Left renal pelvis (tissue), 4 donors: ENCODE measurements around the gene TACR2. TPM values are rescaled to one million over a fixed set of nuclear protein-coding genes. Genes with fewer than 3 reads are reported as not detected.

Experiments
- DNase-seq, 4 donors: peaks; one replicate each; pipeline ENCODE4 v3.0.0-alpha.2; 2013; ENCODE audit warnings: low read depth in 4 of 4, low spot score in 3 of 4
- polyA plus RNA-seq, 4 donors: library from polyadenylated mRNA; unstranded; fragments of 120-200 nt; gene quantifications; one replicate each; pipeline ENCODE4 v1.2.1, GENCODE V29; 2013; ENCODE audit not compliant: insufficient read length in 4 of 4

TACR2 gene
- polyA plus RNA-seq, 4 donors: 0.23 to 0.49 (median 0.34) TPM

DNA sequence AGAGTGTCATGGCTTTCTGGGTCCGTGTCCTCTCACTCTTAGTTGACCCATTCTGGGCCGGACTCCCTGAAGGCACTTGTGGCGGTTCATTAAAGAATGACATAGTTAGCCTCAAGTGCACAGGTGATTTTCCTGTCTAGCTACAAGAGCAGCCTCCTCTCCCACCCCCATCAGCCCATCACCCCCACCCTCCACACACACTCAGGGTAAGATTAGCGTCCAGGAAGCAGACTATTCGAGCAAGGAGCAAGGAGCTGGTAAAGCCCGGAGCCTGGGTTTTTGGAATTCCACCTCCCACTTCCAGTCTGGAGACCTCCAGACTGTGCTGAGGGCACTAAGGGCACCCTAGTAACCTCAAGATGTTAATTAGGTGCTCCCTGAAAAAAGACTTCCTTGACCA is 39.5 kb downstream of the TACR2 start:
- DNase-seq: no peak

DNA sequence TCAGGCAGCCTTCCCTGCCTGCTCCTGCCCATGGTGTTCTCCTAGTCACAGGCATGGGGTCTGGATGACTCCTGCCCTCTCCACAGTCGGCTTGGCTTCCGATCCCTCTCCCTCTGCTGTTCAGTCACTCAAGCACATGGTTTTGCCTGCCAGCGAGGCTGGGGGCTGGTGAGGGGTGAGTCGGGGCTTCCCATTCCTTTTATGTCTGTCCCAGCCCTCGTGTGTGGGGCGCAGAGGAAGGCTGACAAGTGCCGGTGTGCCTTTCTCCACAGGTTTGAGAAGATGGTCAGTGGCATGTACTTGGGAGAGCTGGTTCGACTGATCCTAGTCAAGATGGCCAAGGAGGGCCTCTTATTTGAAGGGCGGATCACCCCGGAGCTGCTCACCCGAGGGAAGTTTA is 40.1 kb downstream of the TACR2 start:
- no peak for DNase-seq

DNA sequence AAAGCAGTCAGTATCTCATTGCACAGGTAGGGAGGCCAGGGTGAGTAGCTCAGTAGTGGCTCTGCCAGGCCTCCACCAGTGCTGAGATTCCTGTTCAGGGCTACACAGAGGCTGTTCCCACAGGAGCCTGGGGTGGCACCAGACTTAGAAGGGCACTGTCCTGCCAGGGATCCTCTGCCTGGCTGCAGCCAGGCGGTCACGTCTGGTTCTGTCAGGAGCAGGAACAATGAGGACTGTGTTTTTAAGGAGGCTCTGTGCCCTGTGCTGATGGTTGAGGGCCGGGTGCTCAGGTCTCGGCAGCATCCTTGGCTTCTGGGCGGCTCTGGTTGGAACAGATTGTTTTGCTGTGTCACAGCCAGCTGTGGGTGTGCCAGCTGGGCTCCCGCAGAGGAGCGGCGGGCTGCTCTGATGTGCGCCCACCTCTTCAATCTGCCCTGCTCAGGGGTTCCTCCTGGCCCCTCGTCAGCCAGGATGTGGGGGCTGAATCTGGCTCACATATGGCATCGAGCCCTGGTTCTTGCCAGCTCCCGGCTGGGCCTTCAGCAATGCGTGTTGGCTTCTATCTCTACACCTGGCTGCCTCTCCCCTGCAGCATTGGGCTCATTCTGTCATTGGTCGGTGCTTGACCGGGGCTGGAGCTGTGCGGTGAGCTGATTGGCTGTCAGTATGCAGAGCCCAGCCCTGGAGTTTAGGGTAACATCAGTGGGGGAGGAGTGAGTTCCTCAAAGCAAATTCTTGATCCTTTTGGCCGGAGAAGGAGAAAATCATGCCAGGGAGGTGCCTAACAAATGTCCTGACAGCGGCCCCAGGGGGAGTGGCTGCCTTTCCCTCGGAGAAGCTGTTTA is 41.2 kb downstream of the TACR2 start:
- DNase-seq: peak in 1 of 4 donors; percentile 18

DNA sequence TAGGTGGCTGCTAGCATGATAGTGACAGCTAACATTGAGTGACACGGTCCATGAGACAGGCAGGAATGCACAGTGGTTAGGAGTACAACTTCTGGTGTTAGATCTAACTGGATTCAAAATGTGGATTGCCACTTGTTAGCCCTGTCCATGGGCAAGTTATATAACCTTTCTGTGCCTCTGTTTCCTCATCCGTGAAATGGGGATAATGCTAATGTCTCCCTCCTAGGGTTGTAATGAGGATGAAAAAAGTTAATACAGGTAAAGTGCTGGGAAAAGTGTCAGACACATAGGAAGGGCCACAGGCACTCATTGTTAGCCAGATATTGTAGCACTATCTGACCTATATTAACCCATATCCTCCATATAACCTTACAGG is 41.8 kb downstream of the TACR2 start:
- no peak for DNase-seq

DNA sequence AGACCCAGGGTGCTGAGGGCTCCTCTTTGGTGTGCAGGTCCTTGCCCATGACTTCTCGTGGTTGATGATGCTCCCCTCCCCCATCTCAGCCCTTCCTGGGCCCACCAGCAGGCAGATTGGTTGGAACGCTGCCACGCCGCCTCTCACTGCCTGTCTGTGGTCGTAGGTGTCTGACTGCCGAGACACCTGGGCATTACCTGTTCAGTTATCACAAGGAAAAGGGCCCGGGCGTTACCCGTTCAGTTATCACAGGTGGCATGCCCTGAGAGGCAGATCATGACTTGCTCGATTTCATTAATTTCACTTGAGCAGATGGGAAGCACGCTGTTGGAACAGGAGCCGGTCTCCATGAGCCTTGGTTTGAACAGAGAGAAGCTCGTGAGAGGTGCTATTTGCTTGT is 42.5 kb downstream of the TACR2 start:
- no peak for DNase-seq

DNA sequence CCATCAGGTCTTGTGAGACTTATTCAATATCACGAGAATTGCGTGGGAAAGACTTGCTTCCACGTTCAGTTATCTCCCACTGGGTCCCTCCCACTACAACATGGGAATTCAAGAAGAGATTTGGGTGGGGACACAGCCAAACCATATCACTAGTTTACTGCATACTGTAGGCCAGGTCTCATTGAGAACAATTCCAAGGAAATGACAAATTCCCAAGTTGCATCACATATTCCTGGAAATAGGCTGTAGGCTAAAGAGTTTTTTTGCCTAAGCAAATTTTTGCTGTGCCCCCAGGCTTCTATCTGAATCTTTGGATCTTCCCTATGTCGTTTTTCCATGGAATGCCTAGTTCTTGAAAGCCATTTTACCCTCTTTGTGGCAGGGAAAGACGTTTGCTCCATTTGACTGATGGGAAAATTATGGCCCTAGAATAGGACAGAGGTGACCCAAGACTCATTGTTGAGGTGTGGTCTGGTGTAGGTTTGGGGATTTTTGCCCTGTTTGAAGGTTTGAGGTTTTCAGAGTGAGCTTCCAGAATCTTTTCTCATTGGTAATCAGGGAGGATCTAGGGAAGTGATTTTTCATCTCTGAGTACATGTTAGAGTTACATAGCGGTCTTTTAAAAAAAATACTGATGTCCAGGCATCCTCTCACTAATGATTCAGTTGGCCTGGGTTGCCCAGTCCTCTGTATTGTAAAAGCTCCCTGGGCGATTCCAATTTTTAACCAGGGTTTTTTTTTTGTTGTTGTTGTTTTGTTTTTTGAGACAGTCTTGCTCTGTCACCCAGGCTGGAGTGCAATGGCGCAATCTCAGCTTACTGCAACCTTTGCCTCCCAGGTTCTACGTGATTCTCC is 44.4 kb downstream of the TACR2 start:
- no peak for DNase-seq

DNA sequence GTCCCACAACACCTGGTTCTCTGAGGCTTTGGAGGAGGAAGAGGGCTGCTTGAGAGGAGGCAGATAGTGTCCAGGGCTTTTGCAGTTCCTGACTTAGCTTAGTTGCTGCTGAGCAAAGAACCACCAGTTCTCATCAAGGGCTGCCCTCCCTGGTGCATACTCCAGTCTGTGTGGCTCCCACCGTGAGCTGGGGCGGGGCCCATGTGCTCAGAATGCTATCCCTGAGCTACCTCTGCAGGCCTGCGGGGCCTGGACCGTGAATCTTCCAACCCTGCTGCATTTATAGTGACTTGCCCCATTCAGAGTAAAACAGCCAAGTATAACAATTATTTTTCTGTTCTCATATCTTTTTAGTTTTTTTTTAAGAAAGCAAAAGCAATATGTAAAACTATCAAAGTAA is 49.2 kb downstream of the TACR2 start:
- no peak for DNase-seq

DNA sequence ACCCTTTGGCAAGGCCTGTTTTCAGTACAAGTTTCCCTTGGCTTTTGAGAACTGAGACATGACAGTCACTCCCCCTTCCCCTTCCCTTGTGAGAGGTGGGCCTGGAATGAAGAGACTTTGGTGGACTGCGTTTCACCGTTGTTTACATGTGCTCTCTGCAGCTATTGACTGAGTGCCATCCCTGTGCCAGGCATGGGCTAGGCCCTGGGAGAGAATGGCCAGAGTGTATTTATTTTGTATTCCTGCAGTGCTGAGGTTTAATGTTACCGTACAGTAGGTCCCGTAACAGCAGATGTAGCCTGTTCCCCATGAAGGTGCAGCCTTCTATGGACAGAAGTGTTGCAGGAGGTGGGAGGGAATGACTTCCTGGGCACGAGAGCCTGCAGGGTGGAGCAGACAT is 50.0 kb downstream of the TACR2 start:
- no peak for DNase-seq

DNA sequence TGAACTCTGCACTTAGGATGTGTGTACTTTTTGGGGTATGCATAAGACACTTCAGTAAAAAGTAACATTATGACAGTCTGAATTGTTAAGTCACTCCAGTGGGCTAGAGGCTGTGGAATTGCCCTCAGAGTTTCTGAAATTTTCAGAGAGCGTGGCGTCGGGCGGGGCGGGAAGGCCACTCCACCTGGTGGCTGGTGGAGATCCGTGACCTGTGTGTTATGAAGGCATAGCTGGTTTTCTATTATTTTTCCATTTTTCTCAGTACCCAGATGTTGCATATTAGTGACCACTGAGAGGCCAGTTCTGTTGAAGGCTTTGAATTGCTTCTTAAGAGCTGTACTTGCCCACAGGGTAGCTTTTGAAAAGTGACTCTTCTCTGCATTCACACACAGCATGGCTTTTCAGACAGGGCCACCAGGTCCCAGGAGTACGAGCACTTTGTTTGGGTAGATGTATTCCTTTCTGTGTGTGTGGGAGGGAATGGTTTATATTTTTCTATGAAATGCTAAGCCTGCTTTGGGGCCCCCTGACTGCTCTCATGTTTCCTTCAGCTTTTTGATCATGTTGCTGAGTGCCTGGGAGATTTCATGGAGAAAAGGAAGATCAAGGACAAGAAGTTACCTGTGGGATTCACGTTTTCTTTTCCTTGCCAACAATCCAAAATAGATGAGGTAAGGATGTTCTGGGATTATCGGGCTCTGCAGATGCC is 52.3 kb downstream of the TACR2 start:
- no peak for DNase-seq

DNA sequence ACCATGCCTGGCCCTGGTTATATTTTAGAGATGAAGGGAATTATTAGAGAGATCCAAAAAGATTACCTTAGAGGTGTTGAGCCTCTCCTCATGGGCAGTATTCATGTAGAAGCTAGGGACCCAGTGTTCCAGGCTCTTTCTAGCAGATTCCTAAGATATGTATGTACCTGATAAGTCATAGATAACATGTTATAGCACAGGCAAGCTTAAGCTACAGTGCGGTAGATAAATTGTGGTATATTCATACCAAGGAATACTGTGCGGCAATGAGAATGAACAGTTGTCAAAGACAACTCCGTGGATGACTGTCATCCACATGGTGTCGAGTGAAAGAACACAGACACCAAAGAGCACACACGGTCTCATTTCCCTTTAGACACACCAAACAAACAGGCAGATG is 53.1 kb downstream of the TACR2 start:
- DNase-seq: no peak

DNA sequence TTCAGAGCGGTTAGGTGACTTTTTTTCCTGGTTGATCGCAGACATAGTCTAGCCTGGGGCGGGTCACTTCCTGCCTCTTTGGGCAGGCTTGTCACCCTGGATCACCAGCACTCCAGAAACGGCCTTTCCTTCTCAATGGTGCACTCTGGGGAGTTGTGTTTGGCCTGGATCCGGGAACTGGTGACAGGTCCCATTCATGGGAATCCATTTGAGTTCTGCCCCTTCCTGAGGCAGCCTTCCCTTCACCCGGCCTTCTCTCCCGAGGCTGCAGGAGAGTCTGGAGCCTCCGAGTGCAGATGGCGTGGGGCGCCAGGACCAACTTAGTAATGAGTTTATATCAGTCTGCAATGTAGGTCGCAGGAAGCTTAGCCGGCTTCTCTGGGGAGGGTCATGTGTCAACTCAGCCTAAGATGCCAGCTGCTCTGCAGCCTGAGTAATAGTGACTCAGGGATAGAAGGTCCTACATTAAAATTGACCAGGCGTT is 54.2 kb downstream of the TACR2 start:
- no peak for DNase-seq

DNA sequence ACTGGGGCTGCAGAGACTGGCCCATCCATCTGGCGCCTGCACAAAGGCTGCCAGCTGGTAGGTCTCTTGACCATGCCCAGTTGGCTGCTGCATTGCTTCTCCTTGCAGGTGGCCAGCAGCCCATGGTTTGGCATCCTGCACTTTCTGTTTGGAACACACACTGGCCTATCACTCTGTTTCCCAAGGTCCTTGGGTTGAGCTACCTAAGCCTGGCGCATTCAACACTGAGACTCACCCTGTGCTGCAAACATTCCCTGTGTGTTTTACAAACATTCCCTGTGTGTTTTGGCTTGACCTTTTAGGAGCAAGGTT is 55.5 kb downstream of the TACR2 start:
- no peak for DNase-seq

DNA sequence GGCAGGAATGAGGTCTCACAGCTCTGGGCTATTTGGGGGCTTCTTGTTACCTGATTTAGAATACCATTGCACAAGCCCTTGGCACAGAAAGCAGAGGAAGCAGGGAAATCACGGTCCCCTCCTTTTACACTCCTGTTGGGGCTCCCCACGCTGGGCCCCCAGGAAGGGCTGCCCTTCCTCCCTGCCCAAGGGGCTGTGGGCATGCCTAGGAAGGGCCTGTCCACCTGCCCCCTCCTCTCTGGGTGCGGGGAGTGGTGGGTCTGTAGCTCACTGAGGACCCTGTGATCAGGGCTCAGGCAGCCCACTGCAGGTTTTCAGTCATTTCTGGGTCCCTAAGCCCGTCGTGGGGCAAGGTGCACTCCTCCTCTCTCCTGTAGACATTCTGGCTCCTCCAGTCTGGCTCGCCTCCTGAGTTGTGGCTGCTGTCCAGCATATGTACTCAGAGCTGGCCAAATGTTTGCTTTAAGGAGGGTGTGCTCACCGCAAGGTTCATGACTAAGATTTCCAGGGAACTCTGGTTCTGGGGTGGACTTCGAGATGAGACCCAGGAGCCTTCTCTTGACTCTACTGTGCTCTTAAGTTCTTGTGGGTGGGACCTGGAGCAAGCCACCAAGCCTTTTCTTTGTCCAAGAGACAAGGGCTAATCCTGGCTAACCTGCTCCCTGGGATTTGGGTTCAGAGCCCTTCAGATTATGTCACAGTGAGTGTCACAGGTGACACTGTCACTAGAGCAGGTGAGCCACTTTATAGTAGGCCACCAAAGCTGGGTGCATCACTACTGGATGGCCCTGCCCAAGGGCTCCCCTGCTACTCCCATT is 56.0 kb downstream of the TACR2 start:
- no peak for DNase-seq

DNA sequence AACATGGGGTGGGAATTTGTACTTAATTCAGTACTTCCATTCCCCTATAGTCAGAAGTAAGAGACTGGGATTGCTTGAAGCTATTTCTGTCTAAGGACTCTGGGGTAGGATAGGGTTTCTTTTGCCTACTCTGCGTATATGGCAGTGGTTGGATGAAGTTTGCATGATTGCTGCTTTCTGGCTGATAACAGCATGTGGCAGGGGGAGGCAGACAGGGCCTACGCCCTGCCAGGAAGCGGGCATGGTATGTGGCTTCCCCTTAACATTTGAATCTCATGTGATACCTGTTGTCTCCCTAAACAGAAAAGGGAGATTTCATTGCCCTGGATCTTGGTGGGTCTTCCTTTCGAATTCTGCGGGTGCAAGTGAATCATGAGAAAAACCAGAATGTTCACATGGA is 57.1 kb downstream of the TACR2 start:
- no peak for DNase-seq

DNA sequence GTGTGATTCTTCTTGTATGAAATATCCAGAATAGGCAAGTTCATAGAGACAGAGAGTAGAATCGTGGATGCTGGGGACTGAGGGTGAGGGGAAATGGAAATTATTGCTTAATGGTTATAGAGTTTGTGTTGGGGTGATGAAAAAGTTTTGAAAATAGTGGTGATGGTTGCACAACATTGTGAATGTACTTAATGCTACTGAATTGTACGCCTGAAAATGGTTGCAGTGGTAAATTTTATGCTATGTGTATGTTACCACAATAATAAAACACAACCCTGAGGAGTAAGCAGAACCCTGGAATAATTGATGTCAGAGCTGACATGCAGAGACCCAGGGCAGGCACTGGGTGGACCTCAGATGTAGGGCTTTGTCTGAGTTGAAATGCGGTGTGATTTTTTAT is 57.6 kb downstream of the TACR2 start:
- DNase-seq: no peak

DNA sequence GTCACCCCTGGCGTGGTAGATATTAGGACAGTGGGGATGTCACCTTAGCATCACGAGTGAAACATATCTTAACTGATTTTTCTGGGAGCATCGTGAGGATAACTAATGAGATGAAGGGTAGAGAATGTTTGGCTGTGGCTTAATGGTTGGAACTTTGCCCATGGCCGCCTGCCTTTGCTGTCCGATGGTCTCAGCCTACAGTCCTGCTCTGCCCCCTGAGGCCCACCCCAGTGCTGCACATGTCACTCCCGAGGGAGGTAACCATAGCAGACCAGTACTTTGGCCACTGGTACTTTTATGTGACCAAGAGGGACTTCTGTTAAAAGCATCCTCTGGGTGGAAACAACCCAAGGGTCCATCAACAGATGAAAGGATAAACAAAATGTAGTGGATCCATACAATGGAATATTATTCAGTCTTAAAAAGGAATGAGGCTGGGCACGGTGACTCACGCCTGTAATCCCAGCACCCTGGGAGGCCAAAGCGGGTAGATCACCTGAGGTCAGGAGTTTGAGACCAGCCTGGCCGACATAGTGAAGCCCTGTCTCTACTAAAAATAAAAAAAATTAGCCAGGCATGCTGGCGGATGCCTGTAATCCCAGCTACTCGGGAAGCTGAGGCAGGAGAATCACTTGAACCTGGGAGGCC is 58.4 kb downstream of the TACR2 start:
- no peak for DNase-seq

DNA sequence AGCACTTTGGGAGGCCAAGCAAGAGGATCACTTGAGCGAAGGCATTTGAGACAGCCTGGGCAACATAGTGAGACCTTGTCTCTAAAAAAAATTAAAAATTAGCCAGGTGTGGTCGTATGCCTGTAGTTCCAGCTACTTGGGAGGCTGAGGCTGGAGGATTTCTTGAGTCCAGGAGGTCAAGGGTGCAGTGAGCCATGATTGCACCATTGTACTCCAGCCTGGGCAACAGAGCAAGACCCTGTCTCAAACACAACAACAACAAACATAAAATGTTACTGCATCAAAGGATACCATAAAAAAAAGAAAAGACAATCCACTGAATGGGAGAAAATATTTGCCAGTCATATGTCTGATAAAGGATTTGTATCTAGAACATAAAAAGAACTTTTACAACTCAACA is 60.5 kb downstream of the TACR2 start:
- no peak for DNase-seq

DNA sequence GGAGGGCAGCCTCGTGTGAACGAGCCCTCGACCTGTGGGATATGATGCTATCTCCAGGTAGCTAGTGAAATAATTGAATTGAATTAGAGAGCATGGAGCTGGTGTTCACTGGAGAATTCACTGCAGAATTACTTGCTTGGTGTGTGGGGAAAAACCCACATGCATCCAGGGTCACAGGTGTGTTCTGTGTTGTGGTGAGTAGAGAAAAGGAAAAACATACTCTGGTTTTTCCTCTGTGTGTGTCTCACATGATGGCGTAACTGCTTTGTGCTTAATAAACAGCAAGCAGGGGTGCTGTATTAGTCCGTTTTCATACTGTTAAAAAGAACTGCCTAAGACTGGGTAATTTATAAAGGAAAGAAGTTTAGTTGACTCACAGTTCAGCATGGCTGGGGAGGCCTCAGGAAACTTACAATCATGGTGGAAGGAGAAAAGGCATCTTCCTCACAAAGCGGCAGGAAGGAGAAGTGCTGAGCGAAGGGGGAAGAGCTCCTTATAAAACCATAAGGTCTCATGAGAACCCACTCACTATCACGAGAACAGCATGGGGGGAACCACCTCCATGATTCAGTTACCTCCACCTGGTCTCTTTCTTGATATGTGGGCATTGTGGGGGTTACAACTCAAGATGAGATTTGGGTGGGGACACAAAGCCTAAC is 62.6 kb downstream of the TACR2 start:
- DNase-seq: no peak
